OCI-LY1 (cell line): Measurements from ENCODE around the gene OLFM3.

Experiments used
- H2AFZ ChIP-seq: fragments of 200-600 bp; sonication (generic), shearing (Covaris generic); 2 replicates; pipeline ENCODE4 v1.6.0; 2014; ENCODE audit warnings: antibody characterized with exemption, mild to moderate bottlenecking, low read length
- H3F3A ChIP-seq: fragments of 200-600 bp; sonication (generic), shearing (Covaris generic); 2 replicates; pipeline ENCODE4 v1.6.0; 2014; ENCODE audit warnings: mild to moderate bottlenecking, antibody characterized with exemption, low read length, moderate library complexity; ENCODE audit not compliant: insufficient read depth
- H3K27ac ChIP-seq: fragments of 200-600 bp; sonication (generic); 2 replicates; pipeline ENCODE4 v1.5.1; 2014; ENCODE audit warnings: low read length, mixed run types, mild to moderate bottlenecking, low read depth; ENCODE audit not compliant: poor library complexity, severe bottlenecking
- H3K27me3 ChIP-seq: fragments of 200-600 bp; sonication (generic); 2 replicates; pipeline ENCODE4 v1.6.0; 2014; ENCODE audit warnings: antibody characterized with exemption, mild to moderate bottlenecking, low read length, moderate library complexity; ENCODE audit not compliant: insufficient read depth
- H3K36me3 ChIP-seq: fragments of 200-600 bp; sonication (generic); 2 replicates; pipeline ENCODE4 v1.6.1; 2014; ENCODE audit warnings: mild to moderate bottlenecking, antibody characterized with exemption, low read length, moderate library complexity, mixed read lengths; ENCODE audit not compliant: insufficient read depth
- H3K4me1 ChIP-seq: fragments of 200-600 bp; sonication (generic); 2 replicates; pipeline ENCODE4 v1.5.1; 2014; ENCODE audit warnings: mild to moderate bottlenecking, low read length, moderate library complexity; ENCODE audit not compliant: insufficient read depth, severe bottlenecking
- H3K4me2 ChIP-seq: fragments of 200-600 bp; sonication (generic), shearing (Covaris generic); 2 replicates; pipeline ENCODE4 v1.6.1; 2014; ENCODE audit warnings: low read length
- H3K4me3 ChIP-seq: fragments of 200-600 bp; sonication (generic); 2 replicates; pipeline ENCODE4 v1.5.1; 2014; ENCODE audit warnings: low read length, low read depth, mild to moderate bottlenecking, mixed read lengths; ENCODE audit not compliant: poor library complexity, severe bottlenecking
- H3K79me2 ChIP-seq: fragments of 200-600 bp; shearing (Covaris generic); 2 replicates; pipeline ENCODE4 v1.6.1; 2016; ENCODE audit warnings: mixed run types, low read length, mixed read lengths; ENCODE audit not compliant: insufficient read depth
- H3K9ac ChIP-seq: fragments of 200-600 bp; sonication (generic), shearing (Covaris generic); 2 replicates; pipeline ENCODE4 v1.6.1; 2014; ENCODE audit warnings: mild to moderate bottlenecking, low read length, mixed read lengths
- H3K9me2 ChIP-seq: fragments of 200-600 bp; sonication (generic), shearing (Covaris generic); 2 replicates; pipeline ENCODE4 v1.6.1; 2014; ENCODE audit warnings: low read depth, mild to moderate bottlenecking, low read length, mixed read lengths
- H3K9me3 ChIP-seq: fragments of 200-600 bp; shearing (Covaris generic); 2 replicates; pipeline ENCODE4 v1.6.1; 2014; ENCODE audit warnings: low read length, mixed read lengths
- H4K20me1 ChIP-seq: fragments of 200-600 bp; sonication (generic), shearing (Covaris generic); 2 replicates; pipeline ENCODE4 v1.6.0; 2016; ENCODE audit warnings: mild to moderate bottlenecking, low read length; ENCODE audit not compliant: insufficient read depth
- EZH2 ChIP-seq: fragments of 200-600 bp; sonication (generic), shearing (Covaris generic); IDR thresholded peaks from 2 replicates; pipeline ENCODE4 v1.8.0; 2017; ENCODE audit warnings: borderline replicate concordance, mixed run types, mild to moderate bottlenecking, antibody characterized with exemption, low read length, moderate library complexity, mixed read lengths
- TF ChIP-seq, protein P1 (sequence below): fragments of 200-600 bp; sonication (generic), shearing (Covaris generic); IDR thresholded peaks from 2 replicates; pipeline ENCODE4 v1.5.1; 2017; ENCODE audit warnings: mild to moderate bottlenecking, antibody characterized with exemption, low read length, moderate library complexity, mixed read lengths

Gene OLFM3

GRCh38 chr1:101977266-101977665 is 19.5 kb downstream of the OLFM3 start:
- no peaks in the 10 kb centered on the region for H3K9me2 ChIP-seq
- no peaks in the 10 kb centered on the region for H3K9me3 ChIP-seq
- TF ChIP-seq, protein P1, sequence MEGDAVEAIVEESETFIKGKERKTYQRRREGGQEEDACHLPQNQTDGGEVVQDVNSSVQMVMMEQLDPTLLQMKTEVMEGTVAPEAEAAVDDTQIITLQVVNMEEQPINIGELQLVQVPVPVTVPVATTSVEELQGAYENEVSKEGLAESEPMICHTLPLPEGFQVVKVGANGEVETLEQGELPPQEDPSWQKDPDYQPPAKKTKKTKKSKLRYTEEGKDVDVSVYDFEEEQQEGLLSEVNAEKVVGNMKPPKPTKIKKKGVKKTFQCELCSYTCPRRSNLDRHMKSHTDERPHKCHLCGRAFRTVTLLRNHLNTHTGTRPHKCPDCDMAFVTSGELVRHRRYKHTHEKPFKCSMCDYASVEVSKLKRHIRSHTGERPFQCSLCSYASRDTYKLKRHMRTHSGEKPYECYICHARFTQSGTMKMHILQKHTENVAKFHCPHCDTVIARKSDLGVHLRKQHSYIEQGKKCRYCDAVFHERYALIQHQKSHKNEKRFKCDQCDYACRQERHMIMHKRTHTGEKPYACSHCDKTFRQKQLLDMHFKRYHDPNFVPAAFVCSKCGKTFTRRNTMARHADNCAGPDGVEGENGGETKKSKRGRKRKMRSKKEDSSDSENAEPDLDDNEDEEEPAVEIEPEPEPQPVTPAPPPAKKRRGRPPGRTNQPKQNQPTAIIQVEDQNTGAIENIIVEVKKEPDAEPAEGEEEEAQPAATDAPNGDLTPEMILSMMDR: no peak
- no peak for TF ChIP-seq EZH2
- H3K4me1 ChIP-seq: no peaks in the 10 kb centered on the region
- H3K36me3 ChIP-seq: no peaks in the 10 kb centered on the region
- H3K79me2 ChIP-seq: no peaks in the 10 kb centered on the region
- no peaks in the 10 kb centered on the region for H3F3A ChIP-seq
- H3K9ac ChIP-seq: no peak overlapping the region
- no peak overlapping the region for H3K27ac ChIP-seq
- no peaks in the 10 kb centered on the region for H4K20me1 ChIP-seq
- no peaks in the 10 kb centered on the region for H3K27me3 ChIP-seq
- no peak overlapping the region for H3K4me2 ChIP-seq
- H2AFZ ChIP-seq: no peak overlapping the region
- no peak overlapping the region for H3K4me3 ChIP-seq

GRCh38 chr1:101976161-101976560 is 20.6 kb downstream of the OLFM3 start:
- no peaks in the 10 kb centered on the region for H4K20me1 ChIP-seq
- H3K27me3 ChIP-seq: no peaks in the 10 kb centered on the region
- H3K36me3 ChIP-seq: no peaks in the 10 kb centered on the region
- H3K9me3 ChIP-seq: no peaks in the 10 kb centered on the region
- no peak overlapping the region for H3K9ac ChIP-seq
- TF ChIP-seq, protein P1: no peak
- TF ChIP-seq EZH2: no peak
- no peak overlapping the region for H3K4me2 ChIP-seq
- H3K79me2 ChIP-seq: no peaks in the 10 kb centered on the region
- H2AFZ ChIP-seq: no peak overlapping the region
- H3K27ac ChIP-seq: no peak overlapping the region
- no peaks in the 10 kb centered on the region for H3K9me2 ChIP-seq
- no peaks in the 10 kb centered on the region for H3F3A ChIP-seq
- no peak overlapping the region for H3K4me3 ChIP-seq
- H3K4me1 ChIP-seq: no peaks in the 10 kb centered on the region

DNA sequence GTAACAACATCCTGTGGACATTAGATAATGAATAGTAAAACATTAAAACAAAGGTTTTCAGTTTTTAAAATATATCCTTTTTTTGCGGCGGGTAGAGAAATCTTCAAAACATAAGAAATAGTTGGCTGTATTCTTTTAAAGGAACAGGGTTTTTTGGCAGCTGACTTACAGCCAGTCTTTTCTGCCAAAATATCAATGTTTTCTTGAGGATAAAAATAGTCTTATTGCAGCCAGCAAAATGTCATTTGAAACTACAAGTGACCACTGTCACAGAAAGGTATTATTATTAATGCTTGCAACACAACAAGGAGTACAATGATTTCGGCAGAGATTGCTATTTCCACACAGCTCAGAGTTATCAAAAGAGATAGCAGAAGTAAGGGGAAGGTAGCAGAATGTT is 21.4 kb downstream of the OLFM3 start:
- Histone ChIP-seq H3K79me2 (no peaks in the 10 kb centered on the region), H3F3A (no peaks in the 10 kb centered on the region), H3K4me3 (no peak overlapping the region), H4K20me1 (no peaks in the 10 kb centered on the region), H3K9ac (no peak overlapping the region), H2AFZ (no peak overlapping the region), H3K4me1 (no peaks in the 10 kb centered on the region), H3K27ac (no peak overlapping the region), H3K9me3 (no peaks in the 10 kb centered on the region), H3K4me2 (no peak overlapping the region), H3K36me3 (no peaks in the 10 kb centered on the region), H3K9me2 (no peaks in the 10 kb centered on the region), H3K27me3 (no peaks in the 10 kb centered on the region)
- TF ChIP-seq EZH2: no peak

GRCh38 chr1:101974599-101975274 is 22.0 kb downstream of the OLFM3 start:
- H4K20me1 ChIP-seq: no peaks in the 10 kb centered on the region
- no peak overlapping the region for H3K9ac ChIP-seq
- H2AFZ ChIP-seq: no peak overlapping the region
- no peak overlapping the region for H3K27ac ChIP-seq
- H3K4me3 ChIP-seq: no peak overlapping the region
- H3K9me3 ChIP-seq: no peaks in the 10 kb centered on the region
- no peaks in the 10 kb centered on the region for H3F3A ChIP-seq
- TF ChIP-seq, protein P1: no peak
- no peak for TF ChIP-seq EZH2
- H3K4me2 ChIP-seq: no peak overlapping the region
- no peaks in the 10 kb centered on the region for H3K79me2 ChIP-seq
- no peaks in the 10 kb centered on the region for H3K36me3 ChIP-seq
- H3K27me3 ChIP-seq: no peaks in the 10 kb centered on the region
- no peaks in the 10 kb centered on the region for H3K9me2 ChIP-seq
- no peaks in the 10 kb centered on the region for H3K4me1 ChIP-seq
